Inferior parietal cortex (tissue), 1 donor: ENCODE data around the gene FAM89B.

Source experiments
- DNase-seq: peaks from one replicate; pipeline ENCODE4 v3.0.0-alpha.2; 2016; ENCODE audit errors: extremely low spot score

The FAM89B gene

DNA sequence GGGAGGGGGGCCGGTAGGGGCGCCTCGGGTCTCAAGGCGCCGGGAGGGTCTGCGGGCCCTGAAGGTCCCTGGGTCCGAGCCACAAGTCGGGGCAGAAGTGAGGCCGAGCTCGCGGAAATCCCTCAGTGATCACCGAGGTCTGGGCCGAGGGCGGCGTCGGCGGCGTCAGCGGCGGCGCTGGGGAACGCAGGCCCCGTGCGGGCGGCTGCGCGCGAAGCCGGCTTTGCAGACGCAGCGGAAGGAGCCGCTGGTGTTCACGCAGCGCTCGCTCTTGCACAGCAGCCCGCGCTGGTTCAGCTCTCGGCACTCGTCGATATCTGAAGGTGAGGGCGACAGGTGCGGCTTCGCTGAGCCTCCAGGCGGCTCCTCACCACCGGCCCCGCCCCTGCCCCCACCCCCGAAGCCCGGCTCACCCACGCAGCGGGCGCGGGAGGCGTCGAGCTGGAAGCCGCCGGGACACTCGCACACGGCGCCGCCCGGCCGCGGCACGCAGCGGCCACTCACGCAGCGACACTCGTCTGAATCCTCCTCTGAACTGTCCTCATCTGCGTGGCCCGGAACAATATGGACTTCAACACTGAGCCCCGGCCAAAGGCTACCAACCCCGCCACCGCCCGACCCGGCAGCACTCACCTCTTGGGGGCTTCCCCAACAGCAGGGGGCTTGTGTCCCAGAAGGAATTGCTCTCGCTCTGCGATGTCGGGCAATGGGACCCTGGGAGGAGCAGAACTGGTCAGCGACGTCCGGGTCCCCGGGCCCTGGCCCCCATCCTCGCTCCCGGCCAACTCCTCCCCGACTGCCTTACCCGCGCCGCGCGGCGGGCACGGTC is 33.2 kb upstream of the FAM89B start:
- DNase-seq: no peak

- DNase-seq: no peak
Observed at GRCh38 chr11:65539744-65540289, 32.5 kb upstream of the FAM89B start.

- DNase-seq: peak; percentile 88
Observed at GRCh38 chr11:65540290-65541092, 31.8 kb upstream of the FAM89B start.

DNA sequence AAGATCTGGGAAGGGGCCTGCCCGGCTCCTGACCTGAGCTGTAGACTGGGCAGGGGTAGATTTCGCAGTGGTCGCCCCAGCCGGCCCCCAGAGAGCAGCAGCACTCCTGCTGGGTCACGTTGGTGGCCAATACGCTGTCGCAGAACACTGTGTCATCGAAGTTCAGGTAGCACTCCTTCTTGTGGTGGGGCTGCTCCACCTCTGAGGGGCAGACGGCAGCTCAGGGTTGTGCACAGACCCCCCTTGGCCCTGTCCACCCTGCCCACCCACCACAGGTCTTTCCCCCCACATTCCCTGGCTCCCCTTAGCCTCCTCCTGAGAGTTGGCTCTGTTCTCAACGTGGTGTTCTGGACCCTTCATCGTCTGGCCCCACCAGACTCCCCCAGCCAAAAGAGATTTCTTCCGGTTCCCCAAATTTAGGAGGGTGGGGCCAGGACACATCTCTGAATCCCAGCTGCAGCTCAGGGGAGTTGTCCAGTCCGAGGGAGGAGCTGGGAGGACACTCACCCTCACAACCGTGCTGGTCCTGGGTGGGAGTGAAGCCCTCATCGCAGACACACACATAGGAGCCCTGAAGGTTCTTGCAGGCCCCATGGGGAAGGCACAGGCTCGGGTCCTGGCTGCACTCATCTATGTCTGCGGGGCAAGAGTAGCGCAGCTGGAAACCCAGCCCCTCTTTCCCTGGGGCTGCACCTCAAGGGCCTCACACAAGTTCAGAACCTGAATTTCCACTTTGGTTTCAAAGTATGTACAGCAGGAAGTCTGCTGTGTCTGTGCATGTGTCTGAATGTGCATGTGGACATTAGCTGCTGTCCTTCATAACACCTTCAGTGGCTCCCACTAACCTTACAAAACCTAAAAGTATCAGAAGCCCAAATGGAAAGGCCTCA is 31.0 kb upstream of the FAM89B start:
- no peak for DNase-seq

DNA sequence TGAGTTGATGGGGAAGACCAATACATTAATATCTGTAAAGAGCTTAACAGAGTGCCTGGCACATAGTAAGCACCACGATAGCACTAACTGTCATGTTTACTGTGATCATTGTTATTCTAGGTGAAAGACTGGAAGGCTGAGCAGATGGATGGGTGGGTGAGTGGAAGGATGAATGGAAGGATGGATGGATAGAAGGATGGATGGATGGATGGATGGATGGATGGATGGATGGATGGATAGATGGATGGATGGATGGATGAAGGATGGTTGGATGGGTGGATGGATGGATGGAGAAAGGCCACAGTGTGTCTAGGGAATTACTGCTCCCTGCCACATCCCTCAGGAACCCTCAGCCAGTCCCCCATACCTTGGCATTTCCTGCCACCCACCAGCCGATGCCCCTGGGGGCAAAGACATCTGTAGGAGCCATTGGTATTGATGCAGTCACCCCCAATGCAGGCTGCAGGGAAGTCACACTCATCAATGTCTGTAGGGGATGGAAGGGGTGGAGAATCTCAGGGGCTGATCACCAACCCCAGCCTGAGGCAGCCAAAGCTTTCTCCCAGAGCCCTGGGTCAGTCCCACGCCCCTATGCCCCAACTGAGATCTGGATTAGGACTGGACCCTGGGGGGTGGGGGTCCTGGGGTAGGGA is 29.5 kb upstream of the FAM89B start:
- no peak for DNase-seq

- no peak for DNase-seq
Observed at GRCh38 chr11:65545853-65546216, 26.5 kb upstream of the FAM89B start.

DNA sequence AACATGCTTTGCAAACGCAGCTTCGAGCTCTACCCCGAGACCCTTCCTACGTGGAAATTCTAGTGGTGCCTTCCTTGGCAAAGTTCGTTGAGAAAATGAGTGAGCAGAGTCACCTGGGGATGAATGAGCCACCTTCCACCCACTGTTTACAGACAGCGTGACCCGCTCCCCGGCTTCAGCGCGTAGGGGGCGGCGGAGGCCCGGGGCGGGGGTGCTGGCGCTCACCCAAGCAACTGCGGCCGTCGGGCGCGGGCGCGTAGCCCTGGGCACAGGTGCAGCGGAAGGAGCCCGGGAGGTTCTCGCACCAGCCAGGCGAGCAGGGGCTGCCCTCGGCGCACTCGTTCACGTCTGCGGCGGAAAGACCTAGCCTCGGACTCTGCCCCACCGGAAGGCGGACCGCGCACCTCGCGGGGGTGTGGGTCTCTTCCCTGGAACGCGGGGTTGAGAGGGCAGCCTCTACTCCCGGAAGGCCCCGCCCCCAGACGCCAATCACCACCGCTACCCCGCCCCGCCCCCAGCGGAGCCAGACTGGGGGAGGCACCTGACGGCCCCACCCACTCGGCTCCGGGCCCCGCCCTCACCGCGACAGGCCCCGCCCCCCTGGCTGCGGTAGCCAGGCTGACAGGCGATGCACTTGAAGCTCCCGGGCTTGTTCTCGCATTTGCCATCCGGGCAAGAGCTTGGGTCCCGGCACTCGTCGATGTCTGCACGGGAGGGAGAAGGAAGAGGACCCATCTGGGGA is 25.9 kb upstream of the FAM89B start:
- no peak for DNase-seq

GRCh38 chr11:65547446-65548125 is 24.8 kb upstream of the FAM89B start:
- no peak for DNase-seq

DNA sequence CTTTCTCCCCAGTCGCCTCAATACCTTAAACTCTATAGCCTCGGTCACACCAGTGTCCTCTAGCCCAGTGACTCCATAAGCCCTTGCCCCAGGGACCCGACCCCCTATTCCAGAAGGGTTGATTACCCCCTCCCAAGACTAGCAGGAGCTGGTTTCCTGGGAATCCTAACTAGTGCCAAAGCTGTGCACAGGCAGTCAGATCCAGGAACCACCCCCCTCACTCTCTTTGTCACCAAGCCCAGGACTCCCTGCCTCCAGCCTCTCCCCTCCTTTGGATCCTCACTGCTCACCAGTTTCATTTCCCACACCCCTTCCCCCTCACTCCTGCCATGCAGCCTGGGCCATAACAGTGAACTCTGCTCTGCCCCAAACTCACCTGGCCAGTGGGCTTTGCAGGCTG is 23.9 kb upstream of the FAM89B start:
- no peak for DNase-seq

GRCh38 chr11:65549096-65549495 is 23.2 kb upstream of the FAM89B start:
- no peak for DNase-seq

DNA sequence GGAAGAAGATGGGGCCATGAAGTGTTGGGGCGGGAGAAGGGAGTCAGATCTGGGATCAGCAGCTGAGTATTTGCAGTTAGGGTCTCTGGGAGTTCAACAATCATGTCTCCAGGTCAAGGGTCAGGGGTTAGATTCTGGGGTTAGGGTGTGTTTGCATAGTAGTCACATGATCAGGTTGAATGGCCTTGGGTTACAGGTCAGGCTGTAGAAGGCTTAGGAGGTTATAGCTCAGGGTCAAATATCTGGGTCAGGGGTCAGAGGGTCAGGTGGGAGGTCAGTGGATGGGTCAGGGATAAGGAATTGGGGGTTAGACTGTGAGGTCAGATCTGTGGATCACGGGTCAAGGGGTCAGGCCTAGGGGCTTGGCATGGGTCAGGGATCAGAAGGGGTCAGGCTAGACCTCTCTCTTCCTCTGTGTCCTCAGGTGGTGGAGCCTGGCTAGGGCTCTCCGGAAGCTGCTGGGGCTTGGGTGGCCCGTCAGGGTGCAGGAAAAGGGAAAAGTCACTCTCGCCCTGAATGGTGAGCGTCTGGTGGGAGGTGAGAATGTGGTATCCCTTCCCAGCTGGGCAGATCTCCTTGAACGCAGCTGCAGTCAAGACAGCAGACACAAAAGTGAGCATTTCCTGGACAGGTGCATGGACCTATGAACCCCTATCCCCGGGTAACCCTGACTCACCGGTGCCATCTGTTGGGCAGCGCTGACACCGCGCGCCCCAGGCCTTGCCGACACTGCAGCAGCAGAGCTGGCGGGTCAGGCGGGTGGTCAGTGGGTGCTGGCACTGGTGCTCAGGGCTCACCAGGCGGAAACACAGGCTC is 20.6 kb upstream of the FAM89B start:
- DNase-seq: no peak

GRCh38 chr11:65552388-65552951 is 19.9 kb upstream of the FAM89B start:
- DNase-seq: no peak

DNA sequence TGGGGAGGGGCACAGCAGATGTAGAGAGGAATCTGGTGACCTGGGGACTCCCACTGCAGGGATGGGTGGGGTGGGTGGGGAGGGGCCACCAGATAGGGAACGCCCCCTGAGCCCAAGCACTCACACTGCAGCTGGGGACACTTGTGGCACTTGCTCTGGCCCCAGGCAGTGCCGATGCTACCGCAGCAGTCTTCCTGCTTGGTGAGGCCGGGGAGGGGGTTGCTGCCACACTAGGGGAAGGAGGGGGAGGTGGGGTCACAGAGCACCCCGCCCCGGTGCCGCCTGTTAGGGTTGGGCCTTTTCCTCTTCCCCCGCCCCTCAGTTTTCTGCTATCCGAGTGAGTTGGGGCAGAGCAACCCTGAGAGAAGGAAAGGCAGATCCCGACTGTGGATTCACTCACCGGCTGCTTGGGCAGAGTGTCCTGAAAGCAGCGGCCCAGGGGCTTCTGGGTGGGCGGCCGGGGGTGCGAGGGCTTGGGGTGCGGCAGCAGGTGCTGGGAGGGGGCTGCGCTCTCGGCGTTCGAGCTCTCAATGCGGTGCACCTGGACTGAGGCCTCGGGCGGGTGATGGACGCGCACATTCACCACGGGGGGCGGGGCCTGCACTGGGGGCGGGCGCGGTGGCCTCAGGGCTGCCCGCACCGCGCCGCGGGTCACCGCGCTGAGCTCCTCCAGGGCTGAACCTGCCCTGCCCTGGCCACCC is 18.9 kb upstream of the FAM89B start:
- DNase-seq: no peak

DNA sequence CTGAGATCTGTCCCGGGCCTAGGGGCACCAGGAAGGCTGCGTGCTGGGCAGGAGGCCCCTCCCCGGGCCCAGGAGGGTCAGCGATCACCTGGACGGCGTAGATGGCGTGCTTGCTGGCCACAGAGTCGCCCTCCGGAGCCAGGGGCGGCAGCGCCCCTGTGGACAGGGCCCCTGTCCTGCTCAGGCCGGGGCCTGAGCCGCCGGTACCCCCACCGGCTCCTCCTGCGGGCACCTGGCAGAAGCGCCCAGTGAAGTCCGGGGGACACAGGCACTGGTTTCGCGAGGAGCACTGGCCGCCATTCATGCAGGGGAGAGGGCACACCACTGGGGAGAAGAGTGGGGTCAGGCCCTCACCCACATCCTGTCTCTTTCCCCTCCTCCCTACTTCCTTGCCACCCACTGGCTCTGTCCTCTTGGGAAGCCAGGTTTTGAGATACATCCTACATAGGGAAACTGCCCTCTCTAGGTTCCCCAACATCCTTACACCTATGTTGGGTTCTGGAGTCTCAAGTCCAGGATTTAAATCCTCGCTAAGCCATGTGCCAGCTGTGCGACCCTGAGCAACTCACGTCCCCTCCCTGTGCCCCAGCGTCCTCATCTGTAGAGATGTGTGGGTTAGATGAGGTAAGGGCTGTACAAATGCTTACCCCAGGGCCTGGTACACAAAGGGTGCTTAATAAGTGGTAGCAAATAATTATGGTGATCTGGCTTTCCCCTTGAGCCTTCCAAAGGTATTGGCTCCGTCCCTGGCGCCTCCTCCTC is 18.1 kb upstream of the FAM89B start:
- DNase-seq: no peak

- DNase-seq: no peak
Observed at GRCh38 chr11:65554842-65555430, 17.4 kb upstream of the FAM89B start.

DNA sequence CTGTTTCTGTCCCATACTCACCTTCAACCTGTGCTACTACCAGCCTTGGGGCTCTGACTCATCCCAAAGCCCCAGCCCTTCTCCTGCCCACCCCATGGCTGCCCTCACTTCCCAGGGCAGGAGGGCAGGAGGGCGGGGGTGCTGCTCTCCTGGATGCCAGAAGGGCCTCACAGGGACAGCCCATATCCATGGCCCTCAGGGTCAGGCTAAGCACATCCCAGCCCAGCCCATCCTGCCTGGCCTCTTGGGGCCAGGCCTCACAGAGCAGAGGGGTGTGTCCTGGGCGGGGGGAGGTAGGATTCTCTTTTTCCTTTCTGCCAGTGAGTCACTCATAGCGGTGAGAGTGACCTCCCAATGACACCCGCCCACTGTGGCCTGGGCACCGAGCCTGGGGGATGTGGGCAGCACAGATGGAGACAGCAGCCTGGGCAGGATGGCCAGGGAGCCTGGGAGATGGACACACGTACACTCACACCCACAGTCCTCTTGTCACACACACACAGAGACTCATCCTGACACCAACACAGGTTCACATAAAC is 16.6 kb upstream of the FAM89B start:
- no peak for DNase-seq
